GM23338 (cell line): Measurements from ENCODE around the gene DCP1B.

ENCODE experiments used
- CREB1 ChIP-seq: fragments of 250-450 bp; sonication (Bioruptor Pico); IDR thresholded peaks from 2 replicates; pipeline ENCODE4 v1.5.0; 2020; ENCODE audit warnings: low read depth, mild to moderate bottlenecking, moderate library complexity
- EZH2 ChIP-seq: fragments of 200-600 bp; sonication (generic); IDR thresholded peaks from one replicate; pipeline ENCODE4 v1.8.0; 2017; ENCODE audit warnings: antibody characterized with exemption, mild to moderate bottlenecking, low read depth; ENCODE audit not compliant: unreplicated experiment
- EZH2phosphoT487 ChIP-seq: fragments of 200-600 bp; sonication (generic); IDR thresholded peaks from one replicate; pipeline ENCODE4 v1.8.1; 2018; ENCODE audit warnings: antibody characterized with exemption; ENCODE audit not compliant: unreplicated experiment
- JUNB ChIP-seq: IDR thresholded peaks from one replicate; pipeline ENCODE4 v1.6.1; 2016; ENCODE audit warnings: antibody characterized with exemption; ENCODE audit not compliant: unreplicated experiment
- NANOG ChIP-seq: IDR thresholded peaks from 2 replicates; pipeline ENCODE4 v1.6.1; 2016; ENCODE audit warnings: antibody characterized with exemption, borderline replicate concordance
- POLR2AphosphoS5 ChIP-seq: IDR thresholded peaks from 2 replicates; pipeline ENCODE4 v1.6.1; 2016; ENCODE audit warnings: antibody characterized with exemption, low read depth
- STAT1 ChIP-seq: IDR thresholded peaks from one replicate; pipeline ENCODE4 v1.6.1; 2016; ENCODE audit warnings: antibody characterized with exemption; ENCODE audit not compliant: unreplicated experiment
- ZNF114 ChIP-seq: fragments of 250-450 bp; sonication (Bioruptor Pico); IDR thresholded peaks from 2 replicates; pipeline ENCODE4 v1.5.0; 2020; ENCODE audit warnings: mild to moderate bottlenecking, moderate library complexity
- ZNF331 ChIP-seq: fragments of 250-450 bp; sonication (Bioruptor Pico); IDR thresholded peaks from 2 replicates; pipeline ENCODE4 v1.5.0; 2020; ENCODE audit warnings: low read depth, mild to moderate bottlenecking, moderate library complexity
- TF ChIP-seq, protein P1 (sequence below): IDR thresholded peaks from one replicate; pipeline ENCODE4 v1.6.1; 2018; ENCODE audit warnings: antibody characterized with exemption; ENCODE audit not compliant: unreplicated experiment
- TF ChIP-seq, protein P2 (sequence below), 2 experiments: fragments of 200-600 bp in 1 of 2; sonication (generic) in 1 of 2; conservative IDR thresholded peaks; 2 replicates each; pipeline versions ENCODE4 v1.5.1 to v1.6.1; 2016 to 2017; ENCODE audit warnings: antibody characterized with exemption in 2 of 2, low read depth in 2 of 2, mild to moderate bottlenecking in 2 of 2, moderate library complexity in 1 of 2
- TF ChIP-seq, protein P3 (sequence below): fragments of 250-450 bp; sonication (Bioruptor Pico); IDR thresholded peaks from 2 replicates; pipeline ENCODE4 v1.5.0; 2020; ENCODE audit warnings: mild to moderate bottlenecking, moderate library complexity
- TF ChIP-seq, protein P4 (sequence below): IDR thresholded peaks from 2 replicates; pipeline ENCODE4 v1.6.1; 2016; ENCODE audit warnings: antibody characterized with exemption

DNA sequence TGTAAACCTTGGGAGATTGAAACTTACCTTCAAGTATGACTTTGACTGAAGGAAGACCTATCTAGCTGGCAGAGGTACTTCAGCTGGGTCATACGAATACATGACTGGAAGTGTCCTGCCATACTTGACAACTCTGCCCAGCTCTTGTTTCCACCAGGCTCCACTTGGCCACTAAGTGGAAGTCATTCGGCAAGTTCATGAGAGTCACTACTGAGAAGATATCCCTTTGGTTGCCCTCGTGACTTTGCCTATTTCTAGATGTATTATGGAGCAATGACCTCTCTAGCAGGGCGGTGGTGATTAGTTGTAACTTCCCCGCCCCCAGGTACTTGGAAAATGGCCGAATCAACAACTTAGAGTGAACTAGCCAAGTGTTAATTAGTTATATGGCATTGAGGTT lies 39.9 kb upstream of the DCP1B start:
- TF ChIP-seq, protein P1, sequence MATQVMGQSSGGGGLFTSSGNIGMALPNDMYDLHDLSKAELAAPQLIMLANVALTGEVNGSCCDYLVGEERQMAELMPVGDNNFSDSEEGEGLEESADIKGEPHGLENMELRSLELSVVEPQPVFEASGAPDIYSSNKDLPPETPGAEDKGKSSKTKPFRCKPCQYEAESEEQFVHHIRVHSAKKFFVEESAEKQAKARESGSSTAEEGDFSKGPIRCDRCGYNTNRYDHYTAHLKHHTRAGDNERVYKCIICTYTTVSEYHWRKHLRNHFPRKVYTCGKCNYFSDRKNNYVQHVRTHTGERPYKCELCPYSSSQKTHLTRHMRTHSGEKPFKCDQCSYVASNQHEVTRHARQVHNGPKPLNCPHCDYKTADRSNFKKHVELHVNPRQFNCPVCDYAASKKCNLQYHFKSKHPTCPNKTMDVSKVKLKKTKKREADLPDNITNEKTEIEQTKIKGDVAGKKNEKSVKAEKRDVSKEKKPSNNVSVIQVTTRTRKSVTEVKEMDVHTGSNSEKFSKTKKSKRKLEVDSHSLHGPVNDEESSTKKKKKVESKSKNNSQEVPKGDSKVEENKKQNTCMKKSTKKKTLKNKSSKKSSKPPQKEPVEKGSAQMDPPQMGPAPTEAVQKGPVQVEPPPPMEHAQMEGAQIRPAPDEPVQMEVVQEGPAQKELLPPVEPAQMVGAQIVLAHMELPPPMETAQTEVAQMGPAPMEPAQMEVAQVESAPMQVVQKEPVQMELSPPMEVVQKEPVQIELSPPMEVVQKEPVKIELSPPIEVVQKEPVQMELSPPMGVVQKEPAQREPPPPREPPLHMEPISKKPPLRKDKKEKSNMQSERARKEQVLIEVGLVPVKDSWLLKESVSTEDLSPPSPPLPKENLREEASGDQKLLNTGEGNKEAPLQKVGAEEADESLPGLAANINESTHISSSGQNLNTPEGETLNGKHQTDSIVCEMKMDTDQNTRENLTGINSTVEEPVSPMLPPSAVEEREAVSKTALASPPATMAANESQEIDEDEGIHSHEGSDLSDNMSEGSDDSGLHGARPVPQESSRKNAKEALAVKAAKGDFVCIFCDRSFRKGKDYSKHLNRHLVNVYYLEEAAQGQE = no peak
- TF ChIP-seq, protein P2, sequence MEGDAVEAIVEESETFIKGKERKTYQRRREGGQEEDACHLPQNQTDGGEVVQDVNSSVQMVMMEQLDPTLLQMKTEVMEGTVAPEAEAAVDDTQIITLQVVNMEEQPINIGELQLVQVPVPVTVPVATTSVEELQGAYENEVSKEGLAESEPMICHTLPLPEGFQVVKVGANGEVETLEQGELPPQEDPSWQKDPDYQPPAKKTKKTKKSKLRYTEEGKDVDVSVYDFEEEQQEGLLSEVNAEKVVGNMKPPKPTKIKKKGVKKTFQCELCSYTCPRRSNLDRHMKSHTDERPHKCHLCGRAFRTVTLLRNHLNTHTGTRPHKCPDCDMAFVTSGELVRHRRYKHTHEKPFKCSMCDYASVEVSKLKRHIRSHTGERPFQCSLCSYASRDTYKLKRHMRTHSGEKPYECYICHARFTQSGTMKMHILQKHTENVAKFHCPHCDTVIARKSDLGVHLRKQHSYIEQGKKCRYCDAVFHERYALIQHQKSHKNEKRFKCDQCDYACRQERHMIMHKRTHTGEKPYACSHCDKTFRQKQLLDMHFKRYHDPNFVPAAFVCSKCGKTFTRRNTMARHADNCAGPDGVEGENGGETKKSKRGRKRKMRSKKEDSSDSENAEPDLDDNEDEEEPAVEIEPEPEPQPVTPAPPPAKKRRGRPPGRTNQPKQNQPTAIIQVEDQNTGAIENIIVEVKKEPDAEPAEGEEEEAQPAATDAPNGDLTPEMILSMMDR (conservative IDR thresholded peaks at IDR 0.05; ENCODE audit: low read depth in 2 of 2) = no peak
- TF ChIP-seq EZH2 (no peak), JUNB (no peak), POLR2AphosphoS5 (no peak), EZH2phosphoT487 (no peak), NANOG (no peak), CREB1 (CRISPR knock-in tag) (no peak), ZNF331 (CRISPR knock-in tag) (no peak), STAT1 (no peak), ZNF114 (CRISPR knock-in tag) (no peak)
- TF ChIP-seq, protein P3, sequence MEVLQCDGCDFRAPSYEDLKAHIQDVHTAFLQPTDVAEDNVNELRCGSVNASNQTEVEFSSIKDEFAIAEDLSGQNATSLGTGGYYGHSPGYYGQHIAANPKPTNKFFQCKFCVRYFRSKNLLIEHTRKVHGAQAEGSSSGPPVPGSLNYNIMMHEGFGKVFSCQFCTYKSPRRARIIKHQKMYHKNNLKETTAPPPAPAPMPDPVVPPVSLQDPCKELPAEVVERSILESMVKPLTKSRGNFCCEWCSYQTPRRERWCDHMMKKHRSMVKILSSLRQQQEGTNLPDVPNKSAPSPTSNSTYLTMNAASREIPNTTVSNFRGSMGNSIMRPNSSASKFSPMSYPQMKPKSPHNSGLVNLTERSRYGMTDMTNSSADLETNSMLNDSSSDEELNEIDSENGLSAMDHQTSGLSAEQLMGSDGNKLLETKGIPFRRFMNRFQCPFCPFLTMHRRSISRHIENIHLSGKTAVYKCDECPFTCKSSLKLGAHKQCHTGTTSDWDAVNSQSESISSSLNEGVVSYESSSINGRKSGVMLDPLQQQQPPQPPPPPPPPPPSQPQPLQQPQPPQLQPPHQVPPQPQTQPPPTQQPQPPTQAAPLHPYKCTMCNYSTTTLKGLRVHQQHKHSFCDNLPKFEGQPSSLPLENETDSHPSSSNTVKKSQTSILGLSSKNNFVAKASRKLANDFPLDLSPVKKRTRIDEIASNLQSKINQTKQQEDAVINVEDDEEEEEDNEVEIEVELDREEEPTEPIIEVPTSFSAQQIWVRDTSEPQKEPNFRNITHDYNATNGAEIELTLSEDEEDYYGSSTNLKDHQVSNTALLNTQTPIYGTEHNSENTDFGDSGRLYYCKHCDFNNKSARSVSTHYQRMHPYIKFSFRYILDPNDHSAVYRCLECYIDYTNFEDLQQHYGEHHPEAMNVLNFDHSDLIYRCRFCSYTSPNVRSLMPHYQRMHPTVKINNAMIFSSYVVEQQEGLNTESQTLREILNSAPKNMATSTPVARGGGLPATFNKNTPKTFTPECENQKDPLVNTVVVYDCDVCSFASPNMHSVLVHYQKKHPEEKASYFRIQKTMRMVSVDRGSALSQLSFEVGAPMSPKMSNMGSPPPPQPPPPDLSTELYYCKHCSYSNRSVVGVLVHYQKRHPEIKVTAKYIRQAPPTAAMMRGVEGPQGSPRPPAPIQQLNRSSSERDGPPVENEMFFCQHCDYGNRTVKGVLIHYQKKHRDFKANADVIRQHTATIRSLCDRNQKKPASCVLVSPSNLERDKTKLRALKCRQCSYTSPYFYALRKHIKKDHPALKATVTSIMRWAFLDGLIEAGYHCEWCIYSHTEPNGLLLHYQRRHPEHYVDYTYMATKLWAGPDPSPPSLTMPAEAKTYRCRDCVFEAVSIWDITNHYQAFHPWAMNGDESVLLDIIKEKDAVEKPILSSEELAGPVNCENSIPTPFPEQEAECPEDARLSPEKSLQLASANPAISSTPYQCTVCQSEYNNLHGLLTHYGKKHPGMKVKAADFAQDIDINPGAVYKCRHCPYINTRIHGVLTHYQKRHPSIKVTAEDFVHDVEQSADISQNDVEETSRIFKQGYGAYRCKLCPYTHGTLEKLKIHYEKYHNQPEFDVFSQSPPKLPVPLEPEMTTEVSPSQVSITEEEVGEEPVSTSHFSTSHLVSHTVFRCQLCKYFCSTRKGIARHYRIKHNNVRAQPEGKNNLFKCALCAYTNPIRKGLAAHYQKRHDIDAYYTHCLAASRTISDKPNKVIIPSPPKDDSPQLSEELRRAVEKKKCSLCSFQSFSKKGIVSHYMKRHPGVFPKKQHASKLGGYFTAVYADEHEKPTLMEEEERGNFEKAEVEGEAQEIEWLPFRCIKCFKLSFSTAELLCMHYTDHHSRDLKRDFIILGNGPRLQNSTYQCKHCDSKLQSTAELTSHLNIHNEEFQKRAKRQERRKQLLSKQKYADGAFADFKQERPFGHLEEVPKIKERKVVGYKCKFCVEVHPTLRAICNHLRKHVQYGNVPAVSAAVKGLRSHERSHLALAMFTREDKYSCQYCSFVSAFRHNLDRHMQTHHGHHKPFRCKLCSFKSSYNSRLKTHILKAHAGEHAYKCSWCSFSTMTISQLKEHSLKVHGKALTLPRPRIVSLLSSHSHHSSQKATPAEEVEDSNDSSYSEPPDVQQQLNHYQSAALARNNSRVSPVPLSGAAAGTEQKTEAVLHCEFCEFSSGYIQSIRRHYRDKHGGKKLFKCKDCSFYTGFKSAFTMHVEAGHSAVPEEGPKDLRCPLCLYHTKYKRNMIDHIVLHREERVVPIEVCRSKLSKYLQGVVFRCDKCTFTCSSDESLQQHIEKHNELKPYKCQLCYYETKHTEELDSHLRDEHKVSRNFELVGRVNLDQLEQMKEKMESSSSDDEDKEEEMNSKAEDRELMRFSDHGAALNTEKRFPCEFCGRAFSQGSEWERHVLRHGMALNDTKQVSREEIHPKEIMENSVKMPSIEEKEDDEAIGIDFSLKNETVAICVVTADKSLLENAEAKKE (CRISPR knock-in tag) = no peak
- TF ChIP-seq, protein P4, sequence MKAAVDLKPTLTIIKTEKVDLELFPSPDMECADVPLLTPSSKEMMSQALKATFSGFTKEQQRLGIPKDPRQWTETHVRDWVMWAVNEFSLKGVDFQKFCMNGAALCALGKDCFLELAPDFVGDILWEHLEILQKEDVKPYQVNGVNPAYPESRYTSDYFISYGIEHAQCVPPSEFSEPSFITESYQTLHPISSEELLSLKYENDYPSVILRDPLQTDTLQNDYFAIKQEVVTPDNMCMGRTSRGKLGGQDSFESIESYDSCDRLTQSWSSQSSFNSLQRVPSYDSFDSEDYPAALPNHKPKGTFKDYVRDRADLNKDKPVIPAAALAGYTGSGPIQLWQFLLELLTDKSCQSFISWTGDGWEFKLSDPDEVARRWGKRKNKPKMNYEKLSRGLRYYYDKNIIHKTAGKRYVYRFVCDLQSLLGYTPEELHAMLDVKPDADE = no peak
